ENCODE data around the gene IKZF3. TPM values are rescaled to one million over a fixed set of nuclear protein-coding genes. Genes with fewer than 3 reads are reported as not detected.

Gene IKZF3
- total RNA-seq, 1 experiment from 2014 or later, result not detected

DNA sequence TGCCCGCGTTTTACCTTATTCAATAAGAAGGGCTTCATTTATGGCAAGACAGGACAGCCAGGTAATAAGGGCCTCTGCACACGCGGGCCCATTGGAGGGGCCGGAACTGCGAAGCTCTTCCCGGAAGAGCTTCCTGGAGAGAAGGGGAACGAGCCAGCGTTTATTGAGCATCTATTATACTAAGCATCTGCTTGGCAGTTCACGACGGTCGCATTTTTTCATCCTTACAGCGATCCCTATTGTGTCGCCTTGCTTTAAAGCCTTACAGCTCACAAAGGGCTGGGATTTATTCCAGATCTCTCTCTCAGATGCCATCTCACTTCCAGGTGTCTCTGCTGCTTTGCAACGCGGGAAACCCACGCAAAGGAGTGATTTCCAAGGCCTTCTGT lies 4.4 kb upstream of the IKZF3 start:
- no peak overlapping the region for H3K4me2 ChIP-seq (ENCODE audit: low read length)
- H2AFZ ChIP-seq (ENCODE audit: low read length), result no peak overlapping the region
- H3K4me3 ChIP-seq (ENCODE audit: low read length), result no peak overlapping the region
- TF ChIP-seq EZH2phosphoT487 (IDR thresholded peaks at IDR 0.05; ENCODE audit: borderline replicate concordance, low read length) (no peak), EZH2 (IDR thresholded peaks at IDR 0.05; ENCODE audit: low read length, unreplicated experiment) (no peak)
- TF ChIP-seq, protein P1, sequence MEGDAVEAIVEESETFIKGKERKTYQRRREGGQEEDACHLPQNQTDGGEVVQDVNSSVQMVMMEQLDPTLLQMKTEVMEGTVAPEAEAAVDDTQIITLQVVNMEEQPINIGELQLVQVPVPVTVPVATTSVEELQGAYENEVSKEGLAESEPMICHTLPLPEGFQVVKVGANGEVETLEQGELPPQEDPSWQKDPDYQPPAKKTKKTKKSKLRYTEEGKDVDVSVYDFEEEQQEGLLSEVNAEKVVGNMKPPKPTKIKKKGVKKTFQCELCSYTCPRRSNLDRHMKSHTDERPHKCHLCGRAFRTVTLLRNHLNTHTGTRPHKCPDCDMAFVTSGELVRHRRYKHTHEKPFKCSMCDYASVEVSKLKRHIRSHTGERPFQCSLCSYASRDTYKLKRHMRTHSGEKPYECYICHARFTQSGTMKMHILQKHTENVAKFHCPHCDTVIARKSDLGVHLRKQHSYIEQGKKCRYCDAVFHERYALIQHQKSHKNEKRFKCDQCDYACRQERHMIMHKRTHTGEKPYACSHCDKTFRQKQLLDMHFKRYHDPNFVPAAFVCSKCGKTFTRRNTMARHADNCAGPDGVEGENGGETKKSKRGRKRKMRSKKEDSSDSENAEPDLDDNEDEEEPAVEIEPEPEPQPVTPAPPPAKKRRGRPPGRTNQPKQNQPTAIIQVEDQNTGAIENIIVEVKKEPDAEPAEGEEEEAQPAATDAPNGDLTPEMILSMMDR (conservative IDR thresholded peaks at IDR 0.05; ENCODE audit: low read depth, low read length), result no peak
- intact Hi-C loops (cut with micrococcal nuclease), result no loop called here
- H4K20me1 ChIP-seq (ENCODE audit: low read length), result no peaks in the 10 kb centered on the region
- H3K36me3 ChIP-seq (ENCODE audit: low read depth, low read length), result no peaks in the 10 kb centered on the region
- no peak for DNase-seq
- ChIA-PET POLR2A (ENCODE audit: unreplicated experiment) (no interaction called here), CTCF (no interaction called here)
- H3K9me3 ChIP-seq (ENCODE audit: low read length), result no peaks in the 10 kb centered on the region
- H3K27me3 ChIP-seq (ENCODE audit: low read length), result peaks cover 30% of the 10 kb centered on the region
- H3K27ac ChIP-seq (ENCODE audit: low read length), result no peak overlapping the region
- BruUV-seq (replicated peaks), result no TSS peak
- no peaks in the 10 kb centered on the region for H3K79me2 ChIP-seq (ENCODE audit: low read length)
- H3K9ac ChIP-seq (ENCODE audit: low read length), result no peak overlapping the region
- H3K9me2 ChIP-seq (replicated peaks; ENCODE audit: low read length), result no peaks in the 10 kb centered on the region
- no peaks in the 10 kb centered on the region for H3K4me1 ChIP-seq (ENCODE audit: insufficient read depth, low read length)
- H3F3A ChIP-seq (ENCODE audit: low read length, unreplicated experiment), result no peaks in the 10 kb centered on the region
- no peak for ATAC-seq

DNA sequence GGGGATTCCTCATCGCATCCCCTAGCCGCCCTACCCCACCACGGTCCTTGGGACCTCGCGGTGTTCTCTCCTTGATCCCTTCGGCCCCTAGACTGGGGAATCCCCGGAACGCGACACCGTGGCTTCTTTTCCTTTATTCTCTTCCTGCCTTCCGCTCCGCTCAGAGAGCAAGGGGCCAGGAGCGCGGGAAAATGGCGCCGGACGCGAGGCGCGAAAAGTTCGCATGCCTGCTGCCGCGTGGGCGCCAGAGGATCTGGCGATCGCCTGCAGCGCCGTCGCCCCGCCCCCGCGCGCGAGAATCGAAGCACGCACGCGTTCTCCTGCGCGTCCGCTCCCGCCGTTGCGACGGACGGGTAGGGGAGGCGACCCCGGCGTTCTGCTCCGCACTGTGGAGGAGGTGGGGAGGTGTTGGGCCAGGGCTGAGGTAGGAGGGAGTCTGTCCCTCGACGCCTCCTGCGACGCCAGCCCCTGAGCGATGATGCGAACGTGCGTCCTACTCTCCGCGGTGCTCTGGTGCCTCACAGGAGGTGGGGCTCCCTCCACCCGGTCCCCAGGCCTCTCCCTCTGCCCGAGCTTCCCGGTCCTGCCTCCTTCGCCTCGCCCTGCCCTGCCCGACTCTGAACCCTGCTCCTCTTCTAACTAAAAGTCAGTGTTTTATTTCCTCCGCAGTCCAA lies 3.9 kb upstream of the IKZF3 start, which contains the start of gene ZPBP2:
ZPBP2 (plus strand) TSS at position 323 of the 674 bp plus-strand sequence; CDS start at position 476, 153 bp downstream.
- Histone ChIP-seq H3K27me3 (ENCODE audit: low read length) (peaks cover 36% of the 10 kb centered on the region), H3F3A (ENCODE audit: low read length, unreplicated experiment) (no peaks in the 10 kb centered on the region), H3K27ac (ENCODE audit: low read length) (no peak within 1 kb of the TSS), H3K9me3 (ENCODE audit: low read length) (no peaks in the 10 kb centered on the region), H3K79me2 (ENCODE audit: low read length) (no peaks in the 10 kb centered on the region), H3K9ac (ENCODE audit: low read length) (no peak within 1 kb of the TSS), H3K36me3 (ENCODE audit: low read depth, low read length) (no peaks in the 10 kb centered on the region), H3K4me2 (ENCODE audit: low read length) (no peak within 1 kb of the TSS), H2AFZ (ENCODE audit: low read length) (no peak within 1 kb of the TSS), H3K4me3 (ENCODE audit: low read length) (no peak within 1 kb of the TSS), H3K9me2 (replicated peaks; ENCODE audit: low read length) (no peaks in the 10 kb centered on the region), H3K4me1 (ENCODE audit: insufficient read depth, low read length) (no peaks in the 10 kb centered on the region), H4K20me1 (ENCODE audit: low read length) (no peaks in the 10 kb centered on the region)
- CTCF ChIA-PET, result no interaction called here
- TF ChIP-seq EZH2 (IDR thresholded peaks at IDR 0.05; ENCODE audit: low read length, unreplicated experiment) (no peak), EZH2phosphoT487 (IDR thresholded peaks at IDR 0.05; ENCODE audit: borderline replicate concordance, low read length) (no peak)
- TF ChIP-seq, protein P1 (conservative IDR thresholded peaks at IDR 0.05; ENCODE audit: low read depth, low read length), result no peak
- DNase-seq, result no peak
- POLR2A ChIA-PET (ENCODE audit: unreplicated experiment), result no interaction called here
- ATAC-seq, result no peak
- intact Hi-C loops (cut with micrococcal nuclease), result no loop called here
- no TSS peak for BruUV-seq (replicated peaks)

DNA sequence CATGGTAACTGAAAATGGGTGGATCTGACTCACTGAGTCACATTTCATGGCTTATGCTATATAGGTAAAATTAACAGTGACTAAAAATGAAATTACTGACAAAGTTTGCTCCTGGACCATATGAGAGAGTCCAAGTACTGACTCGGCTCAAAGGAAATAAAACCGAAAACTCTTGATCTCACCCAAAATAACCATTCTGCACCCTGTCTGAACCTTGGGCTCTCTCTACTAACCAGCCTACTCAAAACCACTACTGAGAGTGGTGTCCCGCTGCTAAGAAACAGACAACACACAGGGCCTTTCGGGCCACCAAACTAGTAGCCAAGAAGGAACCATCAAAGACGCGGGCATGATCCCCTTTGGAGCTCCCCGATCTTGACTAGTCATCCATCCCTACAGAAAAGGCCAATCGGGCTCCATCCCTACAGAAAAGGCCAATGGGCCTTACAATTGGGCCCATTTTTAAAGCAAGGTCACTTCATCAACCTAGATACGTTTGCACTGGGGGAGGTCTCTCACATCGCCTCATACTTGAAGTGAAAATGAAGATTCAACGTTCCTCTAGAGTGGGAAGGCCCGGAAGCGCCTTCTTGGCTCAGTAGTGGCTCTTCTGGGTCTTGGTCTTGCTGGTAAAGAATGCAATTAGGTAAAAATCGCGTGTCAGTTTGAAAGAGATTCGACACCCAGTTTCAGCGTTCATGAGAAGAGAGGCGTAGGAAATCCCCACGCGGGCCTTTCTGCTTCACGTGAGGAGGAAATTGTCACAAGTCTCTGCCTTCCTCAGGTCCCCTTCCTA lies 3.2 kb upstream of the IKZF3 start:
- Histone ChIP-seq H4K20me1 (ENCODE audit: low read length) (no peaks in the 10 kb centered on the region), H3K4me1 (ENCODE audit: insufficient read depth, low read length) (no peaks in the 10 kb centered on the region), H3K27me3 (ENCODE audit: low read length) (peaks cover 43% of the 10 kb centered on the region), H3K9ac (ENCODE audit: low read length) (no peak overlapping the region), H3F3A (ENCODE audit: low read length, unreplicated experiment) (no peaks in the 10 kb centered on the region), H3K9me2 (replicated peaks; ENCODE audit: low read length) (no peaks in the 10 kb centered on the region), H3K4me2 (ENCODE audit: low read length) (no peak overlapping the region), H3K4me3 (ENCODE audit: low read length) (no peak overlapping the region), H3K9me3 (ENCODE audit: low read length) (no peaks in the 10 kb centered on the region), H3K27ac (ENCODE audit: low read length) (no peak overlapping the region), H3K79me2 (ENCODE audit: low read length) (no peaks in the 10 kb centered on the region), H3K36me3 (ENCODE audit: low read depth, low read length) (no peaks in the 10 kb centered on the region), H2AFZ (ENCODE audit: low read length) (no peak overlapping the region)
- TF ChIP-seq EZH2 (IDR thresholded peaks at IDR 0.05; ENCODE audit: low read length, unreplicated experiment) (no peak), EZH2phosphoT487 (IDR thresholded peaks at IDR 0.05; ENCODE audit: borderline replicate concordance, low read length) (no peak)
- TF ChIP-seq, protein P1 (conservative IDR thresholded peaks at IDR 0.05; ENCODE audit: low read depth, low read length), result no peak
- ChIA-PET CTCF (no interaction called here), POLR2A (ENCODE audit: unreplicated experiment) (no interaction called here)
- BruUV-seq (replicated peaks), result no TSS peak
- DNase-seq (no peak), ATAC-seq (no peak)
- intact Hi-C loops (cut with micrococcal nuclease), result no loop called here
